ENCODE measurements around the gene OSTF1.

DNA sequence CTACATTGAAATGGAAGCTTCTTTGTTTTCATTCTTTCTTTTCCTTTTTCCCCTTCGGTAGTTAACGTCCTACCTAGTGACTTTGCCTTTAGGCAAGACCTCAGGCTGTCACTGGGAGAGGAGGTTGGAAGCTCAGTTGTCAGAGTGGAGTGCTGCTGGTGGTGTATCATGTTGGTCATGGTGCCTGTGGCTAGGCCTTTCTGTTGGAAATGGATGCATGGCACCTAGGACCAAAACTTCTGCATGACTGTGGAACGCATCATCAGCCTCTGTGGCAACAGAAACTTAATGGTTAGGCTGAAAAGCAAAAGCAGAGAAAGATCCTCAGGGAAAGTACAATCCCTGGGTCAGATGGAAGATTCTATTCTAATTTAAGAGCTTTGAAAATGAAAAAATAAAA is 57.9 kb downstream of the OSTF1 start:
- TF ChIP-seq, protein P1, sequence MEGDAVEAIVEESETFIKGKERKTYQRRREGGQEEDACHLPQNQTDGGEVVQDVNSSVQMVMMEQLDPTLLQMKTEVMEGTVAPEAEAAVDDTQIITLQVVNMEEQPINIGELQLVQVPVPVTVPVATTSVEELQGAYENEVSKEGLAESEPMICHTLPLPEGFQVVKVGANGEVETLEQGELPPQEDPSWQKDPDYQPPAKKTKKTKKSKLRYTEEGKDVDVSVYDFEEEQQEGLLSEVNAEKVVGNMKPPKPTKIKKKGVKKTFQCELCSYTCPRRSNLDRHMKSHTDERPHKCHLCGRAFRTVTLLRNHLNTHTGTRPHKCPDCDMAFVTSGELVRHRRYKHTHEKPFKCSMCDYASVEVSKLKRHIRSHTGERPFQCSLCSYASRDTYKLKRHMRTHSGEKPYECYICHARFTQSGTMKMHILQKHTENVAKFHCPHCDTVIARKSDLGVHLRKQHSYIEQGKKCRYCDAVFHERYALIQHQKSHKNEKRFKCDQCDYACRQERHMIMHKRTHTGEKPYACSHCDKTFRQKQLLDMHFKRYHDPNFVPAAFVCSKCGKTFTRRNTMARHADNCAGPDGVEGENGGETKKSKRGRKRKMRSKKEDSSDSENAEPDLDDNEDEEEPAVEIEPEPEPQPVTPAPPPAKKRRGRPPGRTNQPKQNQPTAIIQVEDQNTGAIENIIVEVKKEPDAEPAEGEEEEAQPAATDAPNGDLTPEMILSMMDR (conservative IDR thresholded peaks at IDR 0.05; ENCODE audit: low read depth, low read length): no peak
- no peak for TF ChIP-seq EZH2 (IDR thresholded peaks at IDR 0.05; ENCODE audit: low read length, unreplicated experiment)
- no peak for TF ChIP-seq EZH2phosphoT487 (IDR thresholded peaks at IDR 0.05; ENCODE audit: borderline replicate concordance, low read length)

All from PC-3 (cell line).